A673 (cell line): ENCODE measurements around the gene ADARB2.

Experiments
- EZH2 ChIP-seq: fragments of 200-600 bp; sonication (generic); IDR thresholded peaks from 2 replicates; pipeline ENCODE4 v1.6.1; 2017; ENCODE audit warnings: borderline replicate concordance, low read depth, mild to moderate bottlenecking, mixed read lengths, antibody characterized with exemption, low read length; ENCODE audit not compliant: poor library complexity, severe bottlenecking
- TF ChIP-seq, protein P1 (sequence below): fragments of 300-800, 200-600 bp; sonication (generic); conservative IDR thresholded peaks from 2 replicates; pipeline ENCODE4 v1.5.1; 2017; ENCODE audit warnings: low read depth, mild to moderate bottlenecking, antibody characterized with exemption, low read length, moderate library complexity, mixed read lengths

DNA sequence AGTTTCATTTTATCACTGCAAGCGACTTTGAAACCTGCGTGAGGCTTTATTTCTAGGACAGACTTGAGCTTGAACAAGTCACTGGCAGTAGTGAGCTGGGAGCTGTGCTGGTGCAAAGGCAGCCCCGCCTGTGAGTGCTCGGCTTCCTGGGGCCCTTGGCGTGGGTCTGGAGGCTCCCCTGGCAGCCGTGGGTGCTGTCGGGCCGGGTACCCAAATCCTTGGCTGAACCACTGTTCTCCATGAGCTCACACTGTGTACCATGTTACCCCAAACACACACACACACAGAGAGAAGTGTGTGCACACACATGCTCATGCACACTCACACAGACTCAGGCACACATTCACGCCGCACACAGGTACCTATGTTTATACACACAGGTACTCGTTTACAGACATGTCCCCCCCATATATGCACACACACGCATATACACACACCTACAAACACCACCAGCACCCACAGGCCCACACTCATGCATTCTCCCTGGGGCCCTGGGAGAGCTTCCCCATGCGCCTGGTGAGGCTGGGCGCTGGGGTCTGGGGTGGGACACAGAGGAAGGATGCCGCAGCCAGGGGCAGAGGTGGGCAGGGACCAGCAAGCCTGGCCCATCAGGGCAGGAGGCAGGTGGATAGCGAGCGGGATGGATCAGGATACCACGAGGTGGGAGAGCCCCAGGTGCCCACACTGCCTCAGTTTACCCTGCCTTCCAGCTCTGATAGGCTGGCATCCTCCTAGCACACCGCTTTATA is 158.8 kb downstream of the ADARB2 start:
- TF ChIP-seq, protein P1, sequence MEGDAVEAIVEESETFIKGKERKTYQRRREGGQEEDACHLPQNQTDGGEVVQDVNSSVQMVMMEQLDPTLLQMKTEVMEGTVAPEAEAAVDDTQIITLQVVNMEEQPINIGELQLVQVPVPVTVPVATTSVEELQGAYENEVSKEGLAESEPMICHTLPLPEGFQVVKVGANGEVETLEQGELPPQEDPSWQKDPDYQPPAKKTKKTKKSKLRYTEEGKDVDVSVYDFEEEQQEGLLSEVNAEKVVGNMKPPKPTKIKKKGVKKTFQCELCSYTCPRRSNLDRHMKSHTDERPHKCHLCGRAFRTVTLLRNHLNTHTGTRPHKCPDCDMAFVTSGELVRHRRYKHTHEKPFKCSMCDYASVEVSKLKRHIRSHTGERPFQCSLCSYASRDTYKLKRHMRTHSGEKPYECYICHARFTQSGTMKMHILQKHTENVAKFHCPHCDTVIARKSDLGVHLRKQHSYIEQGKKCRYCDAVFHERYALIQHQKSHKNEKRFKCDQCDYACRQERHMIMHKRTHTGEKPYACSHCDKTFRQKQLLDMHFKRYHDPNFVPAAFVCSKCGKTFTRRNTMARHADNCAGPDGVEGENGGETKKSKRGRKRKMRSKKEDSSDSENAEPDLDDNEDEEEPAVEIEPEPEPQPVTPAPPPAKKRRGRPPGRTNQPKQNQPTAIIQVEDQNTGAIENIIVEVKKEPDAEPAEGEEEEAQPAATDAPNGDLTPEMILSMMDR, result no peak
- no peak for TF ChIP-seq EZH2
